GM23338 (cell line): ENCODE measurements around the gene KRT81. TPM values are rescaled to one million over a fixed set of nuclear protein-coding genes. Genes with fewer than 3 reads are reported as not detected.

Source experiments
- ATAC-seq: fragments of 200-7000 bp; cut with Tn5 transposase; 3 replicates; pipeline ENCODE4 v1.9.1; 2020
- DNase-seq: peaks from one replicate; pipeline ENCODE4 v3.0.0-alpha.2; 2015; ENCODE audit warnings: low spot score
- H2AFZ ChIP-seq: fragments of 200-600 bp; sonication (generic); 2 replicates; pipeline ENCODE4 v1.8.0; 2016; ENCODE audit warnings: antibody characterized with exemption, mild to moderate bottlenecking, moderate library complexity
- H3F3A ChIP-seq: fragments of 200-600 bp; sonication (generic); replicated peaks from 2 replicates; pipeline ENCODE4 v1.8.0; 2017; ENCODE audit warnings: antibody characterized with exemption, mixed run types, low read depth
- H3K27ac ChIP-seq: fragments of 200-600 bp; sonication (generic); 2 replicates; pipeline ENCODE4 v1.6.1; 2016; ENCODE audit warnings: low read depth
- H3K27me3 ChIP-seq: fragments of 200-600 bp; sonication (generic); 2 replicates; pipeline ENCODE4 v1.8.0; 2016; ENCODE audit warnings: mild to moderate bottlenecking, mixed run types, moderate library complexity; ENCODE audit not compliant: insufficient read depth
- H3K36me3 ChIP-seq: fragments of 200-600 bp; sonication (generic); 2 replicates; pipeline ENCODE4 v1.8.0; 2016; ENCODE audit warnings: mild to moderate bottlenecking; ENCODE audit not compliant: insufficient read depth
- H3K4me1 ChIP-seq: fragments of 200-600 bp; sonication (generic); 2 replicates; pipeline ENCODE4 v1.8.0; 2016; ENCODE audit warnings: mild to moderate bottlenecking, moderate library complexity; ENCODE audit not compliant: insufficient read depth
- H3K4me2 ChIP-seq: fragments of 200-600 bp; sonication (generic); 2 replicates; pipeline ENCODE4 v1.7.1; 2017; ENCODE audit warnings: mixed run types
- H3K4me3 ChIP-seq: fragments of 200-600 bp; sonication (generic); 2 replicates; pipeline ENCODE4 v1.6.1; 2016; ENCODE audit warnings: mixed run types
- H3K79me2 ChIP-seq: fragments of 200-600 bp; sonication (generic); replicated peaks from 2 replicates; pipeline ENCODE4 v1.8.0; 2017; ENCODE audit warnings: mild to moderate bottlenecking; ENCODE audit not compliant: insufficient read depth
- H3K9me2 ChIP-seq: fragments of 200-600 bp; sonication (generic); 2 replicates; pipeline ENCODE4 v1.8.0; 2017; ENCODE audit not compliant: insufficient read depth
- H4K20me1 ChIP-seq: fragments of 200-600 bp; sonication (generic); replicated peaks from 2 replicates; pipeline ENCODE4 v1.8.0; 2017; ENCODE audit warnings: mild to moderate bottlenecking; ENCODE audit not compliant: insufficient read depth
- H3K27ac Mint-ChIP-seq: 2 replicates; pipeline ENCODE4 v1.8.0; 2020; ENCODE audit warnings: inconsistent platforms, mild to moderate bottlenecking, moderate library complexity, mixed read lengths
- H3K27me3 Mint-ChIP-seq: 3 replicates; pipeline ENCODE4 v1.8.0; 2022; ENCODE audit warnings: low read depth, mild to moderate bottlenecking, moderate library complexity, mixed read lengths, inconsistent platforms; ENCODE audit not compliant: insufficient read depth, poor library complexity
- H3K36me3 Mint-ChIP-seq: 3 replicates; pipeline ENCODE4 v1.8.0; 2021; ENCODE audit warnings: low read depth, mild to moderate bottlenecking, inconsistent platforms, moderate library complexity, mixed read lengths
- H3K4me1 Mint-ChIP-seq: 3 replicates; pipeline ENCODE4 v1.8.0; 2020; ENCODE audit warnings: mild to moderate bottlenecking, inconsistent platforms, mixed read lengths
- H3K4me3 Mint-ChIP-seq: 3 replicates; pipeline ENCODE4 v1.8.0; 2021; ENCODE audit warnings: moderate library complexity, mild to moderate bottlenecking, inconsistent platforms, mixed read lengths
- H3K9me3 Mint-ChIP-seq: 3 replicates; pipeline ENCODE4 v1.8.0; 2020; ENCODE audit warnings: moderate library complexity, mild to moderate bottlenecking, inconsistent platforms, mixed read lengths
- CTCF ChIP-seq, 2 experiments: fragments of 200-600 bp in 1 of 2; sonication (generic) in 1 of 2; conservative IDR thresholded peaks; 2 replicates each; pipeline versions ENCODE4 v1.5.1 to v1.6.1; 2016 to 2017; ENCODE audit warnings: antibody characterized with exemption in 2 of 2, low read depth in 2 of 2, mild to moderate bottlenecking in 2 of 2, moderate library complexity in 1 of 2
- ETS1 ChIP-seq: IDR thresholded peaks from 2 replicates; pipeline ENCODE4 v1.6.1; 2016; ENCODE audit warnings: antibody characterized with exemption
- EZH2 ChIP-seq: fragments of 200-600 bp; sonication (generic); IDR thresholded peaks from one replicate; pipeline ENCODE4 v1.8.0; 2017; ENCODE audit warnings: antibody characterized with exemption, mild to moderate bottlenecking, low read depth; ENCODE audit not compliant: unreplicated experiment
- EZH2phosphoT487 ChIP-seq: fragments of 200-600 bp; sonication (generic); IDR thresholded peaks from one replicate; pipeline ENCODE4 v1.8.1; 2018; ENCODE audit warnings: antibody characterized with exemption; ENCODE audit not compliant: unreplicated experiment
- JUNB ChIP-seq: IDR thresholded peaks from one replicate; pipeline ENCODE4 v1.6.1; 2016; ENCODE audit warnings: antibody characterized with exemption; ENCODE audit not compliant: unreplicated experiment
- NANOG ChIP-seq: IDR thresholded peaks from 2 replicates; pipeline ENCODE4 v1.6.1; 2016; ENCODE audit warnings: antibody characterized with exemption, borderline replicate concordance
- POLR2AphosphoS5 ChIP-seq: IDR thresholded peaks from 2 replicates; pipeline ENCODE4 v1.6.1; 2016; ENCODE audit warnings: antibody characterized with exemption, low read depth
- REST ChIP-seq: IDR thresholded peaks from one replicate; pipeline ENCODE4 v1.6.1; 2018; ENCODE audit warnings: antibody characterized with exemption; ENCODE audit not compliant: unreplicated experiment
- STAT1 ChIP-seq: IDR thresholded peaks from one replicate; pipeline ENCODE4 v1.6.1; 2016; ENCODE audit warnings: antibody characterized with exemption; ENCODE audit not compliant: unreplicated experiment
- ZNF114 ChIP-seq: fragments of 250-450 bp; sonication (Bioruptor Pico); IDR thresholded peaks from 2 replicates; pipeline ENCODE4 v1.5.0; 2020; ENCODE audit warnings: mild to moderate bottlenecking, moderate library complexity
- ZNF331 ChIP-seq: fragments of 250-450 bp; sonication (Bioruptor Pico); IDR thresholded peaks from 2 replicates; pipeline ENCODE4 v1.5.0; 2020; ENCODE audit warnings: low read depth, mild to moderate bottlenecking, moderate library complexity
- ZNF462 ChIP-seq: fragments of 250-450 bp; sonication (Bioruptor Pico); IDR thresholded peaks from 2 replicates; pipeline ENCODE4 v1.5.0; 2020; ENCODE audit warnings: mild to moderate bottlenecking, moderate library complexity
- polyA plus RNA-seq: library from polyadenylated mRNA; unstranded; fragments of >200 nt; fragmentation: Nextera tagmentation; extraction: Ambion mirVana; gene quantifications from 2 replicates; pipeline ENCODE4 v1.2.1, GENCODE V29; 2016
- total RNA-seq: library from RNA; depleted of rRNA; stranded (reverse); fragments of >200 nt; shearing (Covaris generic); gene quantifications from 2 replicates; pipeline ENCODE4 v1.2.3, GENCODE V29; 2014

Gene KRT81
- total and polyA plus RNA-seq, 2 experiments from 2014 or later, result not detected

GRCh38 chr12:52261208-52261484 is 30.2 kb downstream of the KRT81 start (continued):
- no peak for TF ChIP-seq ZNF462
- TF ChIP-seq ETS1, result no peak
- no peak for TF ChIP-seq STAT1
- TF ChIP-seq ZNF331 (CRISPR knock-in tag), result no peak

- no peak for DNase-seq
- H3K27ac Mint-ChIP-seq, result no peak overlapping the region
- ATAC-seq, result no peak
- TF ChIP-seq CTCF (conservative IDR thresholded peaks at IDR 0.05; ENCODE audit: low read depth in 2 of 2) (no peak), STAT1 (no peak), EZH2phosphoT487 (no peak), ZNF331 (CRISPR knock-in tag) (no peak), JUNB (no peak), REST (no peak), POLR2AphosphoS5 (no peak), NANOG (no peak), ZNF114 (CRISPR knock-in tag) (no peak), EZH2 (no peak)
Measured at GRCh38 chr12:52260361-52261207, 30.8 kb downstream of the KRT81 start.

More at GRCh38 chr12:52260361-52261207, 30.8 kb downstream of the KRT81 start:
- Mint-ChIP-seq H3K9me3 (peaks cover 36% of the 10 kb centered on the region), H3K4me3 (no peak overlapping the region), H3K36me3 (peaks cover 4% of the 10 kb centered on the region; the same call in 1 of the 3 replicates), H3K4me1 (peaks cover 7% of the 10 kb centered on the region), H3K27me3 (peaks cover 42% of the 10 kb centered on the region)
- Histone ChIP-seq H3K27me3 (peaks cover 46% of the 10 kb centered on the region), H3K79me2 (no peaks in the 10 kb centered on the region), H3K9me2 (no peaks in the 10 kb centered on the region; the same call in 1 of the 2 replicates), H2AFZ (no peak overlapping the region), H3K36me3 (no peaks in the 10 kb centered on the region), H3K4me3 (no peak overlapping the region), H4K20me1 (no peaks in the 10 kb centered on the region; the same call in 1 of the 2 replicates), H3K4me1 (no peaks in the 10 kb centered on the region), H3F3A (no peaks in the 10 kb centered on the region), H3K4me2 (no peak overlapping the region), H3K27ac (no peak overlapping the region)
